ENCODE results near the gene TESMIN. TPM values are rescaled to one million over a fixed set of nuclear protein-coding genes. Genes with fewer than 3 reads are reported as not detected.

Gene TESMIN
- total and polyA plus RNA-seq, 12 donors: 0.42 to 6.6 (median 2.6) TPM

DNA sequence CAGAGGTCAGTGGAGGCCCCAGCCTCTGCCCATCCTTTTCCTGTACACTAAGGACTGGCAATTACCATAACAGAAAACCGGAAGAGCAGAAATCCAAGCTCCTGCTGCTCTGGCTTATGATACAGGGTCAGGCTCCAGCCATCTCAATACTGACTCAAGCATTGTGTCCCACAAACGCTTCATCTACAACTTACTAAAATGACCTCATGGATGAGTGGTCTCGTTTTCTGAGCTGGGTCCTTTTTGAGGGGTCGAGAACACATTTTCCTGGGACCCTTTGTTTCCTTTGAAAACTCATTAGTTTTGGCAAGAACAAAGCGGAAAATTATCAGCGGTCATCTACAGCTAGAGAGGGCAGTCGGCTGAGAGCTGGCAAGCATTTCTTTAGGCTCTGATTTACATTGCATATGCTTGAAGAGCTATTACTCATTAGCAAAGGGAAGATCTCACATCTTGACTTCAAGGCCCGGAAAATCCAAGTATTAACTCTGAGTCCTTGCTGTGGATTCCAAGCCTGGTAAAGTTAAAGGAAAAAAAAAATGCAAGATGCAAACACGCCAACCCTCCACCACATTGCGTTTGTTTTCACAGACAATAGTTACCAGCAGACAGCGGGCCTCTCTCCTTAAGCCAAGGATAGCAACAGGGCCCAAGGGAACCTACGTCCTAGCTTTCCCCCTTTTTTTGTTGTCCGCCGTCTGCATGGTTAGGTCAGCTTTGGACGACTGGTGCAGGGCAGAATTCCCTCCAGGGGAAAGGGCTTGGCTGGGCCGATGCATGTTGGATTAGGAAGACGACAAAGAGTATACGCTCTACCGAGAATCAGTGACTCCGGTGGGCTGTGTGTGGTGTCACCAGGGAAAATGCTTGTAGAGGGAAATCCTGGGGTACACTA is 1.8 kb downstream of the TESMIN start:
- intact Hi-C loops (cut with DNase I): no loop called here
- Histone ChIP-seq H3K4me1 (replicated peaks in 1 of 2) (no peaks in the 10 kb centered on the region), H3K36me3 (replicated peaks in 1 of 2) (no peaks in the 10 kb centered on the region), H3K4me3 (no peak overlapping the region), H3K27ac (peak overlapping the region in 1 of 5 donors; percentile 2), H3K27me3 (no peaks in the 10 kb centered on the region), H3K9me3 (replicated peaks in 1 of 3) (no peaks in the 10 kb centered on the region)
- TF ChIP-seq POLR2A (IDR thresholded peaks at IDR 0.05) (no peak), CTCF (IDR thresholded peaks at IDR 0.05) (no peak)
- WGBS, 4 donors: 78 to 89% (median 84%) methylated on average over 19 to 20 of the region's 20 CpGs
- no peak for DNase-seq

DNA sequence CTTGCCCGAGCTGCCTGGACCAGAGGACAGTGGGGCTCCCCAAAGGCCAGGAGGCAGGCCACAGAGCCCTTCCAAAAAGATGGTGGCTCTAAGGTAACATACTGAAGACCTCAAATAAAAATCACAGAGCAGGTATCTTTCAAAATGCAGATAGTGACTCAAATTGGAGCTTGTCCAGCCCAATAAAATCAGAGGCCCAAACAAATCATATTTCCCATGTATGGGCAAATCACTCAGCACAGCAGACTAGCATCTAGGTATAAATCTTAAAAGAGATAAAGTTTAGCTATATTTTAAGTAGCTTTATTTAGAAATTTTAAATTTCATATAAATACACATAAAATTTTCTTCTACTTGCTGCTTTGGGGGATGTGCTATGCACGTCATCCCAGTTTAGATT is 3.3 kb downstream of the TESMIN start:
- intact Hi-C loops (cut with DNase I): no loop called here
- no peak overlapping the region for H3K27ac ChIP-seq
- H3K36me3 ChIP-seq (replicated peaks in 1 of 2): no peaks in the 10 kb centered on the region
- no peak for DNase-seq
- WGBS, 4 donors: 80 to 94% (median 89%) methylated on average over 2 of the region's 2 CpGs
- TF ChIP-seq CTCF (IDR thresholded peaks at IDR 0.05): no peak
- TF ChIP-seq POLR2A (IDR thresholded peaks at IDR 0.05): no peak
- no peaks in the 10 kb centered on the region for H3K9me3 ChIP-seq (replicated peaks in 1 of 3)
- H3K4me1 ChIP-seq (replicated peaks in 1 of 2): no peaks in the 10 kb centered on the region
- H3K4me3 ChIP-seq: no peak overlapping the region
- H3K27me3 ChIP-seq: no peaks in the 10 kb centered on the region

DNA sequence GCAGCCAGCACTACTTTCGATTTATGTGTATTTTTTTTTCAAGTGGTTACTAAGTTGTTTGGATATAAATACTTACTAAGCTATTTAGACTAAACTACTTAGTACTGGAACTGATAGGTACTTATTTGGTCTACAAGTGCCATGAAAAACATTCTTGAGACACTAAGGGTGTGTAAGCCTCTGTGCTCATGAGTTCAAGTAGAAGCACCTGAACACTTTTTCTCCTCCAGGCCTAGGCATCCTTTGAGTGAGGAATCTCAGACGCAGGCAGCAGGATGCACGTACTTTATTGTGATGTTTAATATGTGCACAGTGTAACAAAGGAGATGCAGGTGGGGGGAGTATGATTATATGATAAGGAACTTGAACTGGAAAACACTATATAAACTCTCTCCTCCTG is 7.8 kb downstream of the TESMIN start:
- no peak overlapping the region for H3K27ac ChIP-seq
- WGBS, 4 donors: 92 to 98% (median 96%) methylated on average over 3 of the region's 3 CpGs
- no peak for DNase-seq
- no peaks in the 10 kb centered on the region for H3K36me3 ChIP-seq (replicated peaks in 1 of 2)
- no peaks in the 10 kb centered on the region for H3K27me3 ChIP-seq
- no peaks in the 10 kb centered on the region for H3K9me3 ChIP-seq (replicated peaks in 1 of 3)
- intact Hi-C loops (cut with DNase I): no loop called here
- TF ChIP-seq POLR2A (IDR thresholded peaks at IDR 0.05) (no peak), CTCF (IDR thresholded peaks at IDR 0.05) (no peak)
- H3K4me1 ChIP-seq (replicated peaks in 1 of 2): no peaks in the 10 kb centered on the region
- no peak overlapping the region for H3K4me3 ChIP-seq

- intact Hi-C loops (cut with DNase I): no loop called here
- no peaks in the 10 kb centered on the region for H3K36me3 ChIP-seq (replicated peaks in 1 of 2)
- whole genome bisulfite sequencing, 4 donors: 87 to 94% (median 92%) methylated on average over 7 of the region's 7 CpGs
- no peak overlapping the region for H3K27ac ChIP-seq
- no peak for DNase-seq
- H3K4me3 ChIP-seq: no peak overlapping the region
- no peaks in the 10 kb centered on the region for H3K9me3 ChIP-seq (replicated peaks in 1 of 3)
- no peaks in the 10 kb centered on the region for H3K4me1 ChIP-seq (replicated peaks in 1 of 2)
- no peaks in the 10 kb centered on the region for H3K27me3 ChIP-seq
- no peak for TF ChIP-seq POLR2A (IDR thresholded peaks at IDR 0.05)
Observed at GRCh38 chr11:68741463-68741862, 9.9 kb downstream of the TESMIN start.

DNA sequence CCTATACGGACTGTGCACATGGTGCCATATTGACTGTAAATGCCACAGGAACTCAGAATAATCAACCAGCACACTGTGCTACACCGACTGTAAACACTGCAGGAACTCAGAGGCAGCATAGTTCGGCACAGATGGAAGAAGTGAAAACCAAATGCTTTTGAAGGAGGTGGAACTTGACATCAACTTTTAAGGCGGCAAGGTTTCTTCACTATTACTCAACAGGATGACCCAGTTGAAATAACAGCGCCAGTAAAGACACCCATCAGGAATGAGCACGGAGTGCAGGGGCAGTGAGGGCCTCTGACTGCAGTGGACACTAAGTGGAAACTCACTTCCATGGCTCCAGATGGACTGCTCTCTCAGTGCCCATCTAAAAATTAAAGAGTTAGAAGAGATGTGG is 15.7 kb downstream of the TESMIN start:
- no peak overlapping the region for H3K4me3 ChIP-seq
- H3K27ac ChIP-seq: no peak overlapping the region
- H3K4me1 ChIP-seq (replicated peaks in 1 of 2): no peaks in the 10 kb centered on the region
- no peaks in the 10 kb centered on the region for H3K36me3 ChIP-seq (replicated peaks in 1 of 2)
- no peaks in the 10 kb centered on the region for H3K27me3 ChIP-seq
- DNase-seq: no peak
- WGBS, 4 donors: 77 to 87% (median 83%) methylated on average over 3 to 6 of the region's 6 CpGs
- H3K9me3 ChIP-seq (replicated peaks in 1 of 3): no peaks in the 10 kb centered on the region
- TF ChIP-seq CTCF (IDR thresholded peaks at IDR 0.05) (no peak), POLR2A (IDR thresholded peaks at IDR 0.05) (no peak)
- intact Hi-C loops (cut with DNase I): no loop called here
